Measurements from ENCODE around the gene PFKFB2.

The PFKFB2 gene

DNA sequence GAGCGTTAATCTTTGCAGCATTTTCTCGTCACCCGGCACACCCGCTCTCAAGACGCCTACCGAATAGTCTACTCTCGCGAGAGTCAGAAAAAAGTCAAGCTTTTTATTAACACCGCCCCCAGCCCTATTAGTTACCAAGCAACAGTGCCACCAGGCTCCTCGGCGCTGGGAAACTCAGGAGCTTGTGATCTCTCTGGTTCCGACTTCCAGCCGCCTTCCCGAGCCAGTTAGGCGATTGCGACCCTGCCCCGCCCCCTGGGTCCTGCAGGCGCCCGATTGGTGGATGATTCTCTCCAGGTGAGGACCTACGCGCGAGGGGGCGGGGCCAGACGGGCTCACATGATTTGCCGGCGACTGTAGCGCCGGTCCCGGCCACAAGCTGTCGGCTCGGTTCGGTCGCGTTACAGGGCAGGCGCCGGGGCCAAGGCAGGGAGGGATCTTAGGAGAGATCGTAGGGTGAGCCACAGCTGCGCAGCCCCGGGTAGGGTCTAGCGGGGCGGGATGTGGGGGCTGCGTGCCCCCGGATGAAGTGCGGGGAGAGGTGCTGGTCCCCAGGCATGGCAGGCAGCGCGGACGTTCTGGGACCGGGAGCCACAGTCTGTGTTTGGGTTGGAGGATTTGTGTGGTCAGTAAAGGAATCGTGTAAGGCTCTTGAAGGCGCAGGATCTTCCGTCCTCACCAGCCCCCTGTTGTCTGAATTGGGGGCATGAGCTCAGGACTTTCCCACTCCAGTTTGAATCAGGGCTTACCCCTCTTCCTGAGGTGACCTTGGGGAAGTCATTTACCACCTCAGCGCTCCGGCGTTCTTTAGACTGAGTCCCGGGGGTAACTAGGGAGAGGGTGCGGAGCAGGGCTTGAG, at the start of gene PFKFB2:
Gene PFKFB2 (plus strand): TSS at position 365 of the 859 bp plus-strand sequence. CDS start 1,443 bp downstream, outside the sequence.
- intact Hi-C loops (cut with DNase I) = no loop called here
- peak; percentile 93 to 99 (median 98) for DNase-seq

DNA sequence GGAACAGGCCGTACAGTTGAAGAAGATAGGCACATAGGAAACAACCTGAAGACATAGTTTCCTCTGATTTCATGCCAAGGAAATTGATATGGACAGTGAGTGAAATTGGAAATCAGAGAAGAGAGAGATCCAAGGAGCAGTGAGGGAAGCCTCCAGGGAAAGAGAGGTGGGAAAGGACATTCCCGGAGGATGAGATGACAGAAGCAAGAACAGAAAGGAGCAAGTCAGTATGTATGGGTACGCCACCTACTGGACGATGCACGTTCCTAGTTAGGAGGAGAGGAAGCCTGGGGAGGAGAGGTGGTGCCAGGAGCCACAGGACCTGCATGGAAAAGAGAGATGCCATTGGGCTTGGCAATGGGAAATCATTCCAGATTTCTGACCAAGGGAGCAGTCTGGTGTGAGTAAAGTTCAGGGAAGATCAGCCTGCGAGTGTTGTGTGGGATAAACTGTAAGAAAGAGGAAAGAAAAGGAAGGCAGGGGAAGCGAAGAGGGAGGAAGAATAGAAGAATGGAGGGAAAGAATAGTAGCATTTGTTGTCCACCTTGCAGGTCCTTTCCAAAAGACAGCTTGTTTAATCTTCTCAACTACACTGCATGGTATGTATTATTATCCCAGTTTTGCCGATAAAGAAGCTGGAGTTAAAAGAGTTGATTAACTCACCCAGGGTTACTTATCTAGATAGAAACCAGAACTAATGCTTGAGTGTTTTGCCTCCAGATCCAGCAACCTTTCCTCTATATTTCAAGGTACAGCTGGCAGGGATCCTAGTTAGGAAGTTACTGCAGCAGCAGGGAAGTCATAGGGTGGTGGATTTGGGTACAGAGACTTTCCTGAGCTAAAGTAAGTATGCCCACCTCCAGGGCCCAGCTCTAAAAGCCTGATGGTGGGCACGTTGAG, 47.9 kb upstream of the PFKFB2 start:
- intact Hi-C loops (cut with DNase I) = no loop called here
- DNase-seq = peak in 35 of 42 donors; percentile 17 to 79 (median 48)

GRCh38 chr1:207006083-207006482, 47.0 kb upstream of the PFKFB2 start:
- intact Hi-C loops (cut with DNase I) = no loop called here
- peak in 1 of 42 donors; percentile 34 for DNase-seq

GRCh38 chr1:207006914-207007313, 46.2 kb upstream of the PFKFB2 start:
- intact Hi-C loops (cut with DNase I) = no loop called here
- DNase-seq = peak in 1 of 42 donors; percentile 26

GRCh38 chr1:207007352-207008033, 45.6 kb upstream of the PFKFB2 start:
- intact Hi-C loops (cut with DNase I) = no loop called here
- peak in 4 of 42 donors; percentile 10 to 21 (median 15) for DNase-seq

- no peak for DNase-seq
- intact Hi-C loops (cut with DNase I) = no loop called here
Measured at GRCh38 chr1:207009182-207009850, 43.8 kb upstream of the PFKFB2 start.

DNA sequence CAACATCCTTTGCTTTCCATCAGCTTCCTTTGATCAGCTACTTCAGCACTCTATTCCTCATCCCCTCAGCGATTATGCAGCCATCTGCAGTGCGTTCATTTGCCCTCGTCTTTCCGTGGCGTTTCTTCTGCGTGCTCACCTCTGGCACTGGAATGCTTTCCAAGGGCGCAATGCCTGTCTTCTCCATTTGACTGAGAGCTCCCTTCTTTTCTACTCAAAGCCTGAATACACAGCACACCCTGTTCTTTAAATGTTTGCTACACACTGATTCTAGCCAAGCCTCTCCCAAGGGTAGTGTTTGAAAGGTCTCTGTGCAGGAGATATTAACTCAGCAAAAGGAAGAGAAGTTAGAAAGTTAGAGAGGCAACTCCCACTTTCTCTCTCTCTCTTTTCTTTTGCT, 43.1 kb upstream of the PFKFB2 start:
- intact Hi-C loops (cut with DNase I) = no loop called here
- DNase-seq = no peak

- intact Hi-C loops (cut with DNase I) = no loop called here
- no peak for DNase-seq
Measured at GRCh38 chr1:207010726-207011125, 42.3 kb upstream of the PFKFB2 start.

DNA sequence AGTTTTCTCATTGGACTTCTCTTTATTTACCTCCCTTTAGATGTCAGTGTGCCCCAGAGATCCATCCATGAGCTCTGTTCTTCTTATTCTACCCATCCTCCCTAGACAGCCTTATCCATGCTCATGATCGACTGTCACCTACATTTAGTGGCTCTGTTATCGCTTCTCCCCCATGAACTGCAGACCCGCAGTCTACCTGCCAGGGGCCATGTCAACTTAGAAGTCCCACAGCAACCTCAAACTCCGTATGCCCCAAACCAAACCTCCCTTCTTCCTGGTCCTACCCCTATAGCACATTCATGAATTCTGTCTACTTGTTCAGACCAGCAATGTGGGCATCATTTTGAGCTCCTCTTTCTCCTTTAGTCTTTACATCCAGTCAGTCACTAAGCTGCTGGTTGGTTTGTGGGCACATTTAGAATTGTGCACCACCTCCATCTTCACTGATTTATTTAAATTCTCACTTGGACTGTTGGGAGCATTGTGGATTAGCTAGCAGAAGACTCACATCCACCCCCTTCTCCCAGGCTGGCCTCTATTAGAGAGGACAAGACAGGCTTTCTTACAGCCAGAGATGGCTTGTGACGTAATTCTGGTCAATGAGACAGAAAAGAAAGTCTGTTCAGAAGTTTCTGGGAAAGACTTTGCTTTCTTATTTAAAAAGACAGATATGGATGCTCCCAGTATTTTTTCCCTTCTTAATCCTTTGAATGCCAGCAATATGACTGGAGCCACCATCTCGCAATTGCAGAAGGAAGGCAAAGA, 39.6 kb upstream of the PFKFB2 start:
- intact Hi-C loops (cut with DNase I) = no loop called here
- DNase-seq = no peak

DNA sequence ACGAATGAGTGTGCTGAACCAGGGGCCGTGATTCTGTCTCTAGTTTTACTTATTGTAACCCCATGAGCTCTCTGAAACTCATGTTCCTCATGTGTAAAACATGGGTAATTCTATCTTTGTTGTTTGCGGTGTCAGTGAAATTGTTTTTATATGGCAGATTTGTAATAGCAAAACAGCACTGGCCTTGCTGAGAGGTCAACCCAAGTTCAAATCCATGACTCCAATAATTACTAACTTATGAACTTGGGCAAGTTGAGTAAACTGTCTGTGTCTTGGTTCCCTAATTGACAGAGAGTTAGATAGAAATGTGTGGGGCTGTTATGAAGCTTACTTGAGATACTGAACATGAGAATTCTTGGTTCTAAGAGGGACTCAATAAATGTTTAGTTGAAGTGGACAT, 38.3 kb upstream of the PFKFB2 start:
- intact Hi-C loops (cut with DNase I) = no loop called here
- no peak for DNase-seq

DNA sequence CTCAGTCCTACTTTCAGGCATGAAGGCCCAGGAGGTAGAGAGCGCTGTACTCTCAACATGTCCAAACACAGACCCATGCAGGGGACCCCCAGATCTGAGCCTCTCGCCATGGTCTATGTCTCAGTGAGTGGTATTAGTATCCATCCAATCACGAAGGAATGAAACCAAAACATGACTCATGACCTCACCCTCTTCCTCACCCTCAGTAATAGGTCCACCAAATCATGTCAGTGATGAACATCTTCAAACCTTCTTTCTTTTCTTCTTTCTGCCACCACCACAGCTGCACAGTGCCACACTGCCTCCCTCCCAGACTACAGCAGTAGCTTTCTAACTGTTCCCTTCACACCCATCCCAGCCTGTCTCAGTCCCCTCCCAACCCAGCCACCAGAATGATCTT, 37.3 kb upstream of the PFKFB2 start:
- no peak for DNase-seq
- intact Hi-C loops (cut with DNase I) = no loop called here

- intact Hi-C loops (cut with DNase I) = no loop called here
- DNase-seq = peak in 18 of 42 donors; percentile 12 to 55 (median 34)
Measured at GRCh38 chr1:207017615-207018559, 35.2 kb upstream of the PFKFB2 start.

- DNase-seq = no peak
- intact Hi-C loops (cut with DNase I) = no loop called here
Measured at GRCh38 chr1:207018707-207019106, 34.4 kb upstream of the PFKFB2 start.

- DNase-seq = no peak
- intact Hi-C loops (cut with DNase I) = no loop called here
Measured at GRCh38 chr1:207019161-207019560, 33.9 kb upstream of the PFKFB2 start.

GRCh38 chr1:207019661-207020060, 33.4 kb upstream of the PFKFB2 start:
- intact Hi-C loops (cut with DNase I) = no loop called here
- DNase-seq = no peak

GRCh38 chr1:207020065-207020708, 32.9 kb upstream of the PFKFB2 start:
- DNase-seq = no peak
- intact Hi-C loops (cut with DNase I) = no loop called here

GRCh38 chr1:207020709-207021107, 32.4 kb upstream of the PFKFB2 start:
- no peak for DNase-seq
- intact Hi-C loops (cut with DNase I) = no loop called here

Data from head of caudate nucleus (tissue), 42 donors.